ENCODE data around the gene SLC26A8.

GRCh38 chr6:35914536-35914935 is 109.9 kb downstream of the SLC26A8 start:
- no peak for TF ChIP-seq YY1 (IDR thresholded peaks at IDR 0.05; ENCODE audit: insufficient read depth, insufficient read length)
- TF ChIP-seq ZNF274 (IDR thresholded peaks at IDR 0.05; ENCODE audit: low read depth, low read length), result no peak
- TF ChIP-seq SUZ12 (IDR thresholded peaks at IDR 0.05; ENCODE audit: extremely low read depth, insufficient read depth, insufficient read length), result no peak

All from NT2/D1 (cell line).